HG02759 (cell line): ENCODE data around the gene UBE4A.

Source experiments
- ATAC-seq: cut with Tn5 transposase; IDR thresholded peaks from one replicate; pipeline ENCODE4 v1.9.1; 2021; ENCODE audit warnings: mild to moderate bottlenecking, moderate library complexity; ENCODE audit not compliant: unreplicated experiment

Gene UBE4A

DNA sequence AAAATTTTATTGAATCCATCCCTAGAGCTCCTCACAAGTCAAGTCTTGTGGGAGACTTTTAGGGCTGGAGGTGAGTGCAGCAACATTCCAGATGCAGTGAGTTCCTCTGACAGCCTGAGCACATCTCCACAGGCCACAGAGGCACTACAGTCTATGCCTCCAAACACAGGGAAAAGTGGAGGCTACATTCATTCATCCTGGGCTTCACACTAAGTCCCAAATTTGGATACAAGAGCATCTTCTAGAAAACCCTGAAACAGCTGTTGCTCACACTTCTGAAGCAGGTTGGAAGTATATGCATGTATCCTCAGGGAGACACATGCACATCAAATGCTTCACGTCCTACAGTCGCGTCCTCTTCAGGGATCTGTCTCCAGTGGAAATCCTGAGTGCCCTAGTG lies 18.1 kb upstream of the UBE4A start:
- no peak for ATAC-seq

GRCh38 chr11:118341815-118342489 lies 17.4 kb upstream of the UBE4A start:
- ATAC-seq, result no peak

DNA sequence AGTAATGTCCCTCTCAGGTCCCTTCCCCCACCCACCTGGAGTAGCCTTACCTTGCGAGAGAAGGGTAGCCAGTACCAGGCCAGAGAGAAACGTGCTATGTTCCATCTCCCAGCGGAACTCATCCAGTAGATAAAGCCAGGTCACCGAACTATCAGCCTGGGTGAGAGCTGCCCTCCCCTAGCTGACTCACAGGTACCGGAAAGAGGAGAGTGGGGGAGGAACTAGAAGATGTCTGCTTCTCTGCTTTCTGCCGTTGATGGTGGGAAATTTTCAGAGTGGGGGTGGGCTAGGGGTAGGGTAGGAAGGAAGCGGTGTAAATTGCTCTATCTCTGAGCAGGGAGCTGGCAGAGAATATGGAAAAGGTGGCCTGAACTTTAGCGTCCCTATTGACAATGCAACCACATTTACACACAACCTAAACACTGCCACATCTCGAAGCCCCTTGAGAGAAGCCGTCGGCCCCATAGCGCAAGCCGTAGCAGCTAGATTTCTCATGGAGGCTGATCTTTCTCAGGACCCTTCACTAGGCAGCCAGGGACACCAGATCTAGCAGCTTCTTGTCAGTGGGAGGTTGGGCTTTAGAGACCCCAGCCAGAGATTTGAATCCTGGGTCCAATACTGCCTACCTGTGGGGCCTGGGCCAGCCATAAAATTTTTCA lies 16.8 kb upstream of the UBE4A start, which contains the start of gene CD3D:
TSS of gene CD3D (minus strand) at position 203 of the 659 bp plus-strand sequence. CDS start at position 105, 98 bp downstream.
- ATAC-seq, result no peak

DNA sequence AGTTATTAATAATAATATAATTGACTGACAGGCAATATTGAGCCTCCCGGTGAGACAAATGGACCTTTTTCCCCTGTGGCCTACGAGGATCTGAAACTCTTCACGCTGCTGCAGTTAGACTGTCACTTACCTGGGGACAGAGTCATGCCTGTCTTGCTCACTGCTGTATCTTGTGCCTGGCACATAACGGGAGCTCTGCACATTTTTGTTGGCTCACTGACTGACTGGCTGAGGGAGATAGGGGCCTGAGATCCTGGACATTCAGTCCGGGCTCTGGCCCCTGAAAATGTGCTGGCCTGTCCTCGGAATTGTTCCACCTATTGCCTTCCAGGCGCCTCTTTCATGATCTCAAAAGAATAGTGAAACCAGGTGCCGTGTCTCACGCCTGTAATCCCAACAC lies 16.2 kb upstream of the UBE4A start:
- no peak for ATAC-seq

DNA sequence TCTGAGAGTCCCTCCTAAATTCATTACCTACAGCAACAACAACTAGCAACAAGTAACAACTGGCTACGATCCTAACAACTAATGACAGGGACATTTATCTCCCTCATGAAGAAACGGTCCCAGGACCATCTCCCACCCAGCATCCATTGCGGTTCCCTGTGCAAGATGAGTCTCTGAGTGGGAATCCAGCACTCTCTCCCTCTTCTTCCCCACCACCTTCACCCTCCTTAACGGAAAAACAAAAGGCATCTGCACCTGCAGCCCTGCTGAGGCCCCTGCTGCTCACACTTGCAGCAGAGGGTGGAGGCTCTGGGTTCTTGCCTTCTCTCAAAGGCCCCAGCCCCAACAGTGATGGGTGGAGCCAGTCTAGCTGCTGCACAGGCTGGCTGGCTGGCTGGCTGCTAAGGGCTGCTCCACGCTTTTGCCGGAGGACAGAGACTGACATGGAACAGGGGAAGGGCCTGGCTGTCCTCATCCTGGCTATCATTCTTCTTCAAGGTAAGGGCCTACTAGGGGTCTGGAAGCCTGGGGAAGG lies 15.4 kb upstream of the UBE4A start, which contains the start of gene CD3G:
TSS of gene CD3G (plus strand) at position 364 of the 535 bp plus-strand sequence. CDS start at position 444, 80 bp downstream.
- no peak for ATAC-seq

GRCh38 chr11:118349475-118349874 lies 9.9 kb upstream of the UBE4A start:
- ATAC-seq, result no peak

GRCh38 chr11:118353084-118353710 lies 6.2 kb upstream of the UBE4A start:
- ATAC-seq, result no peak

GRCh38 chr11:118358071-118358470 lies 1.3 kb upstream of the UBE4A start:
- no peak for ATAC-seq

DNA sequence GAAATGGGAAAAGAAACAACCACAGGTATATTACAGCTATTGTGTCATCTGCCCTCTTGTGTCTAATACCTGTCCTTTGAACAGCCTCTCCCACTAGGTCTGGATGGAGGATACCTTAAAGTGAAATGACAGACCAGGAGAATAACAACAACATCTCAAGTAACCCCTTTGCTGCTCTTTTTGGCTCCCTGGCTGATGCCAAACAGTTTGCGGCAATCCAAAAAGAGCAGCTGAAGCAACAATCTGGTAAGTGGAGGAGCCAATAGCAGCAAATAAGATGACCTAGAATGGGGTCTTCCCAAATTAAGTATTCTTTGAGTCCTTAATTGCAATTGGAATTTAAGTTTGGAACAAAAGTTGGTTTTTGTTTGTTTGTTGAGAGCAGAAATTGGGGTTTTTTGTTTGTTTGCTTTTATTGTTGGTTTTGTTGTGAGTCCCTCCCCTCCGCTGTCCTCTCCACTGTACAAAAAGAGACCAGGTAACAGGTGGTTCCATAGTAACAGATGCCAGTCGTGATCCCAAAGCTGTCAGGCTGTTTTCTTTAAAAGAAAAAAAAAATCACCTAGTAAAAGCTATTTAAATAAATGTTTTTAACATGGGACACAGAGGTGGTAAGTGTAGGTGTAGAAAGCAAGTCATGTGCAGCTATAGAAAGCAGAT lies 5.7 kb downstream of the UBE4A start:
- ATAC-seq, result no peak

GRCh38 chr11:118366287-118366686 lies 6.9 kb downstream of the UBE4A start:
- no peak for ATAC-seq

GRCh38 chr11:118370774-118371173 lies 11.4 kb downstream of the UBE4A start:
- no peak for ATAC-seq

- ATAC-seq, result no peak
Measured at GRCh38 chr11:118373263-118373662, 13.9 kb downstream of the UBE4A start.

GRCh38 chr11:118373871-118374270 lies 14.5 kb downstream of the UBE4A start:
- ATAC-seq, result no peak

DNA sequence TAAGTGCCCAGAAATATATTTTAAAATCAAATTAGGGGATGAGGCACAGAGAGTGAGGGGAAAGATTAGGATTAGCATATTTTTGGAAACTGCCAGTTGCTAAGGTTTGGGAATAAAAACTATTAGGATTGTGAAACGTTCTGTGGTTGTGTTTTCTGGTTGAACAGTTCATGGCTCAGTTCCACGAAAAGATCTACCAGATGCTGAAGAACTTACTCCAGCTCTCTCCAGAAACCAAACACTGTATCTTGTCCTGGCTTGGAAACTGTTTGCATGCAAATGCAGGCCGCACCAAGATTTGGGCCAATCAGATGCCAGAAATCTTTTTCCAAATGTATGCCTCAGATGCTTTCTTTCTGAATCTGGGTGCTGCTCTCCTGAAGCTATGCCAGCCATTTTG lies 15.3 kb downstream of the UBE4A start:
- ATAC-seq, result no peak

DNA sequence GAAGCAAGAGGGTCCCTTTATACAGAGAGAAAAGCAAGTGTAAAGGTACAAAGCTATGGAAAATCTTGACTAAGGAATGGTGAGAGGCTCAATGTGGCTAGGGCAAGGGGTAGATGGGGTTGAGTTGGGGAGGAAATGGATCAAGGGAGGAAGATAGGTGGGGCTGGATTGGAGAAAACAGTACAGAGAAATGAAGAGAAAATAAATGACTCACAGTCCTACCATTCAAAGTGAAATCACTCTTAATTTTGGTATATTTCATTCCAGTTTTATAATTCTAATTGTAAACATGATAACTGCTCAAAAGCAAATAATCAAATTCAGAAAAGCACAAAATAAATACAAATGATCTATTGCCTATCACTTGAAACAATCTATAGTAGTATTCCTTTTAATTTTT lies 16.6 kb downstream of the UBE4A start:
- no peak for ATAC-seq

GRCh38 chr11:118379497-118379896 lies 20.1 kb downstream of the UBE4A start:
- ATAC-seq, result no peak

- no peak for ATAC-seq
Measured at GRCh38 chr11:118380571-118380970, 21.2 kb downstream of the UBE4A start.

DNA sequence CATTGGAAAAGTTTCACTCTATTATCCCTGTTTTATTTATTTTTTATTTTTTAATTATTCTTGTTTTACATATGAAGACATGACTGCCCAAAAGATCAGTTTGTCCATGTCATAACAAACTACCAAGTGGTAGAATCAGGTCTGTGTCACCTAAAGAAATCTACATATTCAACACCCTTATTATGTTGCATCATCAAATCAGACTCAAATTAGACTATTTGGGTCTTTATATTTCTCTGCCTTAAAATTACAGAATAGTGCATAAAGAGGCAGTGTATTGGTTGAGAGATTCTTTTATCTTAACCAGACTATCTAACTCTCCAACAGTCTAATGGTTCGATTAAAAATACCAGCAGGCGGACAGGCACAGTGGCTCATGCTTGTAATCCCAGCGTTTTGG lies 23.6 kb downstream of the UBE4A start:
- ATAC-seq, result no peak

DNA sequence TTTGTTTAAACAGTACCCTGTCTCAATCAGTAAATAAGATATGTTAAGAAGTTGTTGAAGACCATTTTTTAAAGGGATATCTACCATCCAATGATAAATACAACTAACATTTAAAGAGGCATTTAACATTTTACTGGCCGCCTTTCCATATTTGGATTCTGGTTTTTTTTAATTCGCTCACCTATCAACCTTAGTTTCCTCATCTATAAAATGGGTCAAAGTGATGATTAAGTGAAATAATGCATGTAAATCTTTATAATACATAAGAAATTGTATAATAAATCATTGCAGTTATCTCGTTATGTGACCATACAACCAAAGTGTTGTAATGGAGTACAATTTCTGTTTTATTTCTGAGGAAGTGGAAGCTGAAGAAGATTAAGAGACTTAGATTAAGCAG lies 24.3 kb downstream of the UBE4A start:
- no peak for ATAC-seq

DNA sequence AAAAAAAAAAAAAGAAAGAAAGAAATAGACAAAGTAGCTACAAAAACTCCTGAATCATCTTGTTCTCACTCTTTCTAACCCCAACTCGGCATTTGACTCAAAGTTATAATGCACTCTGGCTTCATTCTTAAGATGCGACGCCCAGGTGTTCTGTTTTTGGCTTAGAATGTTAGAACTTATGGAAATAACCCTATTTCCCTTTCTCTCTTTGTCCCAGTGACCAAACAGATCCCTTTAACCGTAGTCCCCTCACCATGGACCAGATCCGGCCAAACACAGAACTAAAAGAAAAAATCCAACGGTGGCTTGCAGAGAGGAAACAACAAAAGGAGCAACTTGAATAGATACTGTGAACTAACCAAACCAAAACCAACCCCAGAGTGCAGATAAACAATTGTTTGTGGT lies 36.7 kb downstream of the UBE4A start:
- ATAC-seq, result no peak

- ATAC-seq, result no peak
Measured at GRCh38 chr11:118397448-118397847, 38.0 kb downstream of the UBE4A start.
